Gastrocnemius medialis (tissue), 4 donors: Measurements from ENCODE around the gene KCNF1.

ENCODE experiments used
- POLR2A ChIP-seq, 2 donors: fragments of 450-650 bp; IDR thresholded peaks; one replicate each; pipeline ENCODE4 v1.6.1; 2017; ENCODE audit warnings: antibody characterized with exemption in 2 of 2, mild to moderate bottlenecking in 2 of 2, moderate library complexity in 2 of 2
- TF ChIP-seq, protein P1 (sequence below), 5 experiments: fragments of 450-650 bp in 3 of 5; fragments of 200-600 bp in 2 of 5; sonication (generic) in 2 of 5; IDR thresholded peaks in 4 of 5; conservative IDR thresholded peaks in 1 of 5; 1 replicate in 4 of 5; 2 replicates in 1 of 5; pipeline ENCODE4 v1.5.1; 2016 to 2019; ENCODE audit warnings: antibody characterized with exemption in 5 of 5, mild to moderate bottlenecking in 3 of 5, moderate library complexity in 3 of 5

- no peak for TF ChIP-seq POLR2A (IDR thresholded peaks at IDR 0.05)
- TF ChIP-seq, protein P1, sequence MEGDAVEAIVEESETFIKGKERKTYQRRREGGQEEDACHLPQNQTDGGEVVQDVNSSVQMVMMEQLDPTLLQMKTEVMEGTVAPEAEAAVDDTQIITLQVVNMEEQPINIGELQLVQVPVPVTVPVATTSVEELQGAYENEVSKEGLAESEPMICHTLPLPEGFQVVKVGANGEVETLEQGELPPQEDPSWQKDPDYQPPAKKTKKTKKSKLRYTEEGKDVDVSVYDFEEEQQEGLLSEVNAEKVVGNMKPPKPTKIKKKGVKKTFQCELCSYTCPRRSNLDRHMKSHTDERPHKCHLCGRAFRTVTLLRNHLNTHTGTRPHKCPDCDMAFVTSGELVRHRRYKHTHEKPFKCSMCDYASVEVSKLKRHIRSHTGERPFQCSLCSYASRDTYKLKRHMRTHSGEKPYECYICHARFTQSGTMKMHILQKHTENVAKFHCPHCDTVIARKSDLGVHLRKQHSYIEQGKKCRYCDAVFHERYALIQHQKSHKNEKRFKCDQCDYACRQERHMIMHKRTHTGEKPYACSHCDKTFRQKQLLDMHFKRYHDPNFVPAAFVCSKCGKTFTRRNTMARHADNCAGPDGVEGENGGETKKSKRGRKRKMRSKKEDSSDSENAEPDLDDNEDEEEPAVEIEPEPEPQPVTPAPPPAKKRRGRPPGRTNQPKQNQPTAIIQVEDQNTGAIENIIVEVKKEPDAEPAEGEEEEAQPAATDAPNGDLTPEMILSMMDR (IDR thresholded peaks at IDR 0.05 in 4 of 5, conservative IDR thresholded peaks at IDR 0.05 in 1 of 5): no peak
These were observed 12.2 kb downstream of the KCNF1 start for GRCh38 chr2:10923965-10924364.
